B cell (primary cell): Measurements from ENCODE around the gene CHRNA4. TPM values are rescaled to one million over a fixed set of nuclear protein-coding genes. Genes with fewer than 3 reads are reported as not detected.

Source experiments
- ATAC-seq: fragments of 200-7000 bp; cut with Tn5 transposase; one replicate; pipeline ENCODE4 v1.10.0; 2021; ENCODE audit warnings: low read depth, mild to moderate bottlenecking, moderate number of reproducible peaks, moderate library complexity
- CTCF ChIA-PET: fragments of 350-600 bp; sonication (Branson Sonifier 250); formaldehyde crosslinking; loops from one replicate; lab custom pipeline; 2021; ENCODE audit warnings: antibody characterized with exemption, inconsistent platforms; lab: Charles Lee
- POLR2A ChIA-PET: fragments of 350-600 bp; sonication (Branson Sonifier 250); formaldehyde crosslinking; loops from one replicate; lab custom pipeline; 2021; ENCODE audit warnings: antibody characterized with exemption; lab: Charles Lee
- DNase-seq: peaks from one replicate; pipeline ENCODE4 v3.0.0; 2013
- H2AFZ ChIP-seq: 2 replicates; pipeline ENCODE4 v1.6.1; 2012; ENCODE audit warnings: mild to moderate bottlenecking, low read depth, low read length; ENCODE audit not compliant: insufficient read depth, poor library complexity, severe bottlenecking
- H3K27ac ChIP-seq, 2 donors: 1 replicate in 1 of 2; 2 replicates in 1 of 2; pipeline ENCODE4 v1.5.1; 2012 to 2013; ENCODE audit warnings: low read length in 2 of 2, mild to moderate bottlenecking in 2 of 2, moderate library complexity in 1 of 2
- H3K27me3 ChIP-seq, 4 experiments: fragments of 200-600 bp in 1 of 4; sonication (generic) in 1 of 4; replicated peaks in 1 of 4; 1 replicate in 2 of 4; 2 replicates in 2 of 4; pipeline versions ENCODE4 v1.6.1 to v1.7.0; 2013 to 2016; ENCODE audit warnings: low read length in 3 of 4, mild to moderate bottlenecking in 2 of 4, mixed read lengths in 1 of 4, moderate library complexity in 1 of 4; ENCODE audit not compliant: insufficient read depth in 4 of 4, control insufficient read depth in 3 of 4; ENCODE audit errors: control extremely low read depth in 1 of 4
- H3K36me3 ChIP-seq, 2 experiments: replicated peaks in 1 of 2; 1 replicate in 1 of 2; 2 replicates in 1 of 2; pipeline versions ENCODE4 v1.6.1 to v1.7.1; 2013; ENCODE audit warnings: low read length in 1 of 2; ENCODE audit not compliant: insufficient read depth in 2 of 2, control insufficient read depth in 1 of 2; ENCODE audit errors: control extremely low read depth in 1 of 2, extremely low read depth in 1 of 2
- H3K4me1 ChIP-seq, 2 donors: fragments of 200-600 bp in 1 of 2; sonication (generic) in 1 of 2; 1 replicate in 1 of 2; 2 replicates in 1 of 2; pipeline versions ENCODE4 v1.5.1 to v1.6.1; 2013 to 2017; ENCODE audit warnings: low read length in 2 of 2; ENCODE audit not compliant: control insufficient read depth in 2 of 2, insufficient read depth in 2 of 2
- H3K4me2 ChIP-seq: replicated peaks from 2 replicates; pipeline ENCODE3; 2012; ENCODE audit warnings: mild to moderate bottlenecking, low read depth, low read length; ENCODE audit not compliant: poor library complexity, severe bottlenecking
- H3K4me3 ChIP-seq, 5 experiments: fragments of 200-600 bp in 1 of 5; sonication (generic) in 1 of 5; 1 replicate in 3 of 5; 2 replicates in 2 of 5; pipeline versions ENCODE4 v1.5.1 to v1.7.0; 2011 to 2016; ENCODE audit warnings: low read length in 4 of 5, mild to moderate bottlenecking in 4 of 5, low read depth in 2 of 5, control low read depth in 1 of 5, moderate library complexity in 1 of 5; ENCODE audit not compliant: insufficient read depth in 1 of 5; ENCODE audit errors: control extremely low read depth in 1 of 5, extremely low read depth in 1 of 5
- H3K79me2 ChIP-seq: fragments of 200-600 bp; sonication (generic); one replicate; pipeline ENCODE4 v1.6.0; 2016; ENCODE audit warnings: low read length; ENCODE audit not compliant: control insufficient read depth, insufficient read depth
- H3K9ac ChIP-seq: fragments of 200-600 bp; sonication (generic); 2 replicates; pipeline ENCODE4 v1.6.1; 2017; ENCODE audit warnings: mild to moderate bottlenecking, low read length, moderate library complexity
- H3K9me3 ChIP-seq, 3 donors: one replicate each; pipeline versions ENCODE4 v1.6.1 to v1.7.1; 2013; ENCODE audit warnings: low read length in 2 of 3; ENCODE audit not compliant: control insufficient read depth in 2 of 3, insufficient read depth in 1 of 3; ENCODE audit errors: control extremely low read depth in 1 of 3
- H4K20me1 ChIP-seq: 2 replicates; pipeline ENCODE4 v1.6.0; 2012; ENCODE audit warnings: mild to moderate bottlenecking, low read length; ENCODE audit not compliant: insufficient read depth, control insufficient read depth, poor library complexity, severe bottlenecking
- H3K27ac Mint-ChIP-seq: one replicate; pipeline ENCODE4 v1.8.0; 2021; ENCODE audit warnings: mixed read lengths
- H3K27me3 Mint-ChIP-seq: one replicate; pipeline ENCODE4 v1.8.0; 2021; ENCODE audit warnings: mixed read lengths
- H3K4me1 Mint-ChIP-seq: one replicate; pipeline ENCODE4 v1.8.0; 2021; ENCODE audit warnings: mixed read lengths
- H3K4me3 Mint-ChIP-seq: one replicate; pipeline ENCODE4 v1.8.0; 2021; ENCODE audit warnings: mixed read lengths
- H3K9me3 Mint-ChIP-seq: one replicate; pipeline ENCODE4 v1.8.0; 2022; ENCODE audit warnings: mixed read lengths; ENCODE audit not compliant: insufficient read depth
- EZH2 ChIP-seq: IDR thresholded peaks from 2 replicates; pipeline ENCODE4 v1.6.1; 2012; ENCODE audit warnings: borderline replicate concordance, low read depth, mild to moderate bottlenecking, moderate library complexity, low read length; ENCODE audit not compliant: insufficient read depth, poor library complexity, severe bottlenecking
- WGBS: methylation state at CpG from one replicate; pipeline ENCODE4 v1.1.5; 2013; ENCODE audit warnings: missing lambda C conversion rate; ENCODE audit not compliant: insufficient coverage; 5-methylcytosine and 5-hydroxymethylcytosine counted together
- intact Hi-C: fragments of 100-400 bp; cut with micrococcal nuclease; formaldehyde crosslinking; loops from one replicate; pipeline ENCODE4 v1.10.0; 2022
- polyA plus RNA-seq: library from polyadenylated mRNA; depleted of rRNA; stranded (reverse); fragments of >200 nt; gene quantifications from 2 replicates; pipeline ENCODE4 v1.2.3, GENCODE V29; 2012
- total RNA-seq, 2 donors: library from RNA; stranded (reverse); fragments of 120-200 nt in 1 of 2; gene quantifications; 1 replicate in 1 of 2; 2 replicates in 1 of 2; pipeline versions ENCODE4 v1.2.3 to v1.2.4, GENCODE V29; 2013 to 2022
- TF ChIP-seq, protein P1 (sequence below): fragments of 200-600 bp; IDR thresholded peaks from one replicate; pipeline ENCODE4 v1.8.0; 2022; ENCODE audit warnings: antibody characterized with exemption, mild to moderate bottlenecking

The CHRNA4 gene
- total and polyA plus RNA-seq, 2 donors (not counting 1 experiment from before 2014, with no cell fraction given), result not detected

DNA sequence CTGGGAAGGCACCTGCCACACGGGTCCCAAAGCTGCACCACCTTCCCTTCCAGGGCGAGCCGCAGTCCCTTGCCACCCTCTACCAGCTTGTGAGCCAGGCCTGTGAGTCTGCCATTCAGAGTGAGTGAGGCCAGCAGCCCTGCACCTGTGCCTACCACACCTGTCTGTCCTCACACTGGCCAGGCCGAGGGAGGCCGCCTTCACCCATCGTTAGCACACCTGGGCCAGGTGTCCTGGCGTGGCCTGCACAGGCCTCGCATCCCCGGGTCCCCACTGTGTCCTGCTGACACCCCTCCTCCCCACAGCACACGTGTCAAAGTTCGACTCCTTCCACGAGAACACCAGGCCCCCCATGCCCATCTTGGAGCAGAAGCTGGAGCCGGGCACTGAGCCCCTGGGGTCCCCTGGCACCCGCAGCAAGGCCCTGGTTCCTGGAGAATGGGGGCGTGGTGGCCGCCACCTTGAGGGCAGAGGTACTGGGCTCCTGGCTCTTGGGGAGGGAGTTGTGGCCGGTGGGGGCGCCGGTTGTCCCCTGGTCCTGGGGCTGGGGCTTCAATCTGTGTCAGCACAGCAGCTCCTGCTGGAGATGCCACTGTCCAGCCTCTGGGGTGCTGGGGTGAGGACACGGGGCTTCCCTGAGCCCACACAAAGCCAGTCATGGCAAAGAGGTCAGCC is 33.0 kb downstream of the CHRNA4 start:
- peaks cover 5% of the 10 kb centered on the region for H3K4me1 Mint-ChIP-seq
- Histone ChIP-seq H2AFZ (no peak overlapping the region), H3K4me3 (no peak overlapping the region), H3K27me3 (peaks cover 0 to 2% (median 0%) of the 10 kb centered on the region in 4 experiments), H3K4me2 (no peak overlapping the region), H4K20me1 (no peaks in the 10 kb centered on the region), H3K36me3 (no peaks in the 10 kb centered on the region), H3K27ac (no peak overlapping the region), H3K79me2 (no peaks in the 10 kb centered on the region), H3K4me1 (peaks cover 10 to 16% of the 10 kb centered on the region in 2 donors), H3K9me3 (peaks cover 0 to 58% (median 10%) of the 10 kb centered on the region in 3 donors), H3K9ac (no peak overlapping the region)
- TF ChIP-seq EZH2, result no peak
- TF ChIP-seq, protein P1, sequence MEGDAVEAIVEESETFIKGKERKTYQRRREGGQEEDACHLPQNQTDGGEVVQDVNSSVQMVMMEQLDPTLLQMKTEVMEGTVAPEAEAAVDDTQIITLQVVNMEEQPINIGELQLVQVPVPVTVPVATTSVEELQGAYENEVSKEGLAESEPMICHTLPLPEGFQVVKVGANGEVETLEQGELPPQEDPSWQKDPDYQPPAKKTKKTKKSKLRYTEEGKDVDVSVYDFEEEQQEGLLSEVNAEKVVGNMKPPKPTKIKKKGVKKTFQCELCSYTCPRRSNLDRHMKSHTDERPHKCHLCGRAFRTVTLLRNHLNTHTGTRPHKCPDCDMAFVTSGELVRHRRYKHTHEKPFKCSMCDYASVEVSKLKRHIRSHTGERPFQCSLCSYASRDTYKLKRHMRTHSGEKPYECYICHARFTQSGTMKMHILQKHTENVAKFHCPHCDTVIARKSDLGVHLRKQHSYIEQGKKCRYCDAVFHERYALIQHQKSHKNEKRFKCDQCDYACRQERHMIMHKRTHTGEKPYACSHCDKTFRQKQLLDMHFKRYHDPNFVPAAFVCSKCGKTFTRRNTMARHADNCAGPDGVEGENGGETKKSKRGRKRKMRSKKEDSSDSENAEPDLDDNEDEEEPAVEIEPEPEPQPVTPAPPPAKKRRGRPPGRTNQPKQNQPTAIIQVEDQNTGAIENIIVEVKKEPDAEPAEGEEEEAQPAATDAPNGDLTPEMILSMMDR, result no peak
- no peak overlapping the region for H3K4me3 Mint-ChIP-seq
- intact Hi-C loops, result no loop called here
- DNase-seq (no peak), ATAC-seq (no peak)
- H3K27ac Mint-ChIP-seq, result peak overlapping the region; percentile 46
- peaks cover 8% of the 10 kb centered on the region for H3K9me3 Mint-ChIP-seq
- WGBS, result 78% methylated on average over 20 of the region's 20 CpGs
- ChIA-PET POLR2A (interaction anchor here (0.5 kb wide), 1 partner anchor 42 kb away, joined by 4 read pairs; no protein-coding TSS in a partner anchor), CTCF (no interaction called here)
- H3K27me3 Mint-ChIP-seq, result peaks cover 10% of the 10 kb centered on the region

DNA sequence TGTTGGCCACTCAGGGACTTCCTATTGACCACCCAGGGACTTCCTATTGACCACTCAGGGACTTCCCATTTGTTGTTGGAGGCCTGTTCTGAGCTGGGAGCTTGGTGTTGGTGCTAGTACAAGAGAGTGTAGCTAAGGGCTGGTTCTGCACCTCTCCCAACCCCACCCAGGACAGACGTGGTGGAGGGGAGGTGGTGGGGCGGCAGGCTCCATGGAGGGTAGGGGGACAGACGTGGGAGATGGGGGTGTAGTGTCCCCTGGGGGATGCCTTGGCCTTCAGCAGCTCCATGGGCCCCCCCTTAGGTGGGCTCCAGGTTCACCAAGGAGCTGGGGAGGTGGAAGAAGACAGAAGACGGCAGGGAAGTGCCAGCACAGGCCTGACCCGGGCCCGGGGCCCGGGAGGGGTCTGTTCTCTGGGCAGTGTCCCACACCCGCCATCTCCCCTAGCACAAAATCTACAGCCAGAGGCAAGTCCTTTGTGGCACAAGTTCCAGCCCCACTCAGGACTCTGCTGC is 33.9 kb downstream of the CHRNA4 start:
- Histone ChIP-seq H3K79me2 (no peaks in the 10 kb centered on the region), H3K36me3 (no peaks in the 10 kb centered on the region), H4K20me1 (no peaks in the 10 kb centered on the region), H3K4me1 (peaks cover 10 to 16% of the 10 kb centered on the region in 2 donors), H3K9ac (no peak overlapping the region), H3K9me3 (peaks cover 0 to 52% (median 10%) of the 10 kb centered on the region in 3 donors), H3K4me2 (no peak overlapping the region), H2AFZ (no peak overlapping the region), H3K27me3 (peaks cover 0 to under 1% (median 0%) of the 10 kb centered on the region in 4 experiments), H3K4me3 (no peak overlapping the region), H3K27ac (peak overlapping the region; percentile 57 to 91)
- H3K4me3 Mint-ChIP-seq, result no peak overlapping the region
- ATAC-seq, result no peak
- ChIA-PET POLR2A (no interaction called here), CTCF (no interaction called here)
- intact Hi-C loops, result no loop called here
- H3K27me3 Mint-ChIP-seq, result peaks cover 10% of the 10 kb centered on the region
- WGBS, result 80% methylated on average over 8 of the region's 8 CpGs
- TF ChIP-seq, protein P1, result no peak
- no peak for TF ChIP-seq EZH2
- H3K27ac Mint-ChIP-seq, result peak overlapping the region; percentile 80
- DNase-seq, result no peak
- H3K4me1 Mint-ChIP-seq, result peaks cover 5% of the 10 kb centered on the region
- H3K9me3 Mint-ChIP-seq, result peaks cover 8% of the 10 kb centered on the region
